K562 (cell line): Measurements from ENCODE around the gene TMEM255A. TPM values are rescaled to one million over a fixed set of nuclear protein-coding genes. Genes with fewer than 3 reads are reported as not detected.

Experiments used
- ATAC-seq: fragments of 200-7000 bp; cut with Tn5 transposase; 3 replicates; pipeline ENCODE4 v1.9.1; 2020; ENCODE audit warnings: moderate library complexity
- BruUV-seq: library from RNA; stranded (reverse); fragments of 400-500 nt; replicated peaks from 2 replicates; lab custom pipeline; 2021; lab: Mats Ljungman, UMichigan
- CTCF ChIA-PET: fragments of 300-600 bp; formaldehyde crosslinking; extraction: SDS; loops from one replicate; lab custom pipeline; 2021; ENCODE audit warnings: low intra/inter-chr PET ratio; lab: Yijun Ruan, JAX
- POLR2A ChIA-PET: fragments of 300-600, 350-650 bp; sonication (Branson Sonifier 250); formaldehyde crosslinking; extraction: SDS; loops from one replicate; lab custom pipeline; 2021; ENCODE audit warnings: antibody characterized with exemption, inconsistent platforms; lab: Yijun Ruan, JAX
- DNase-seq, 4 experiments: peaks; one replicate each; pipeline versions ENCODE4 v3.0.0 to v3.0.0-alpha.2; 2011 to 2018; ENCODE audit warnings: low spot score in 3 of 4, mixed read lengths in 3 of 4; ENCODE audit errors: extremely low read depth in 1 of 4
- FAIRE-seq: peaks from 2 replicates; lab custom pipeline; 2011; peaks lifted over from hg19 to GRCh38; lab: Jason Lieb, UNC
- H2AFZ ChIP-seq: 2 replicates; pipeline ENCODE4 v1.6.0; 2011; ENCODE audit warnings: low read depth, low read length, control low read depth, inconsistent platforms
- H3K27ac ChIP-seq: fragments of 200-600 bp; 3 replicates; pipeline ENCODE4 v1.8.0; 2011; ENCODE audit warnings: low read depth, mild to moderate bottlenecking, control low read depth, inconsistent platforms, low read length, moderate library complexity, mixed read lengths; ENCODE audit errors: extremely low read depth
- H3K27me3 ChIP-seq, 2 experiments: fragments of 300-600 bp in 1 of 2; 2 replicates in 1 of 2; 3 replicates in 1 of 2; pipeline versions ENCODE4 v1.6.0 to v1.8.0; 2011; ENCODE audit warnings: inconsistent platforms in 2 of 2, low read length in 2 of 2, mild to moderate bottlenecking in 1 of 2, mixed read lengths in 1 of 2, moderate library complexity in 1 of 2; ENCODE audit not compliant: control insufficient read depth in 2 of 2, insufficient read depth in 2 of 2
- H3K36me3 ChIP-seq: fragments of 300-600 bp; 3 replicates; pipeline ENCODE4 v1.8.0; 2011; ENCODE audit warnings: mild to moderate bottlenecking, low read length, inconsistent platforms; ENCODE audit not compliant: control insufficient read depth, insufficient read depth
- H3K4me1 ChIP-seq, 2 experiments: fragments of 200-600 bp in 1 of 2; replicated peaks in 1 of 2; 2 replicates in 1 of 2; 3 replicates in 1 of 2; pipeline versions ENCODE4 v1.5.1 to v1.8.0; 2011; ENCODE audit warnings: inconsistent platforms in 2 of 2, low read length in 2 of 2, mild to moderate bottlenecking in 1 of 2, mixed read lengths in 1 of 2, moderate library complexity in 1 of 2; ENCODE audit not compliant: control insufficient read depth in 2 of 2, insufficient read depth in 2 of 2
- H3K4me2 ChIP-seq: 2 replicates; pipeline ENCODE4 v1.6.1; 2011; ENCODE audit warnings: low read length, control low read depth, inconsistent platforms, mixed read lengths; ENCODE audit not compliant: insufficient read depth
- H3K4me3 ChIP-seq: fragments of 200-600 bp; sonication (generic), shearing (Covaris generic); 2 replicates; pipeline ENCODE4 v1.5.1; 2016; ENCODE audit warnings: control low read depth, inconsistent platforms
- H3K79me2 ChIP-seq: fragments of 200-600 bp; 3 replicates; pipeline ENCODE4 v1.8.0; 2011; ENCODE audit warnings: low read length, inconsistent platforms; ENCODE audit not compliant: control insufficient read depth, insufficient read depth
- H3K9ac ChIP-seq, 2 experiments: 2 replicates each; pipeline versions ENCODE4 v1.6.0 to v1.6.1; 2011; ENCODE audit warnings: low read depth in 2 of 2, low read length in 2 of 2, control low read depth in 1 of 2, inconsistent platforms in 1 of 2, mild to moderate bottlenecking in 1 of 2, mixed read lengths in 1 of 2; ENCODE audit not compliant: insufficient read depth in 1 of 2
- H3K9me1 ChIP-seq: one replicate; pipeline ENCODE4 v1.6.0; 2011; ENCODE audit warnings: inconsistent platforms, mild to moderate bottlenecking, low read length, moderate library complexity; ENCODE audit not compliant: control insufficient read depth, insufficient read depth
- H3K9me3 ChIP-seq: replicated peaks from 2 replicates; pipeline ENCODE4 v1.5.1; 2011; ENCODE audit warnings: low read depth, low read length, inconsistent platforms; ENCODE audit not compliant: control insufficient read depth, insufficient read depth
- H4K20me1 ChIP-seq: replicated peaks from 2 replicates; pipeline ENCODE4 v1.6.1; 2011; ENCODE audit warnings: low read length, inconsistent platforms, mixed read lengths; ENCODE audit not compliant: control insufficient read depth, insufficient read depth
- COPS2 ChIP-seq: fragments of 450-650 bp; conservative IDR thresholded peaks from 2 replicates; pipeline ENCODE4 v1.6.1; 2016; ENCODE audit warnings: mild to moderate bottlenecking, moderate library complexity
- CREB1 ChIP-seq, 2 experiments: sonication (generic) in 1 of 2; formaldehyde crosslinking in 1 of 2; IDR thresholded peaks; 2 replicates each; pipeline versions ENCODE4 v1.6.1 to v1.8.0; 2012 to 2022; ENCODE audit warnings: inconsistent platforms in 1 of 2, mild to moderate bottlenecking in 1 of 2, missing genetic modification reagents in 1 of 2, moderate library complexity in 1 of 2
- ERF ChIP-seq: fragments of 450-650 bp; formaldehyde crosslinking; IDR thresholded peaks from 2 replicates; pipeline ENCODE4 v1.4.0; 2020; ENCODE audit warnings: mild to moderate bottlenecking, mixed read lengths
- FOXM1 ChIP-seq, 2 experiments: fragments of 450-650 bp in 1 of 2; sonication (generic) in 1 of 2; formaldehyde crosslinking in 1 of 2; IDR thresholded peaks; 2 replicates each; pipeline versions ENCODE4 v1.6.1 to v1.9.0; 2017 to 2022; ENCODE audit warnings: low read depth in 2 of 2, mild to moderate bottlenecking in 2 of 2, missing genetic modification reagents in 1 of 2, moderate library complexity in 1 of 2
- HES1 ChIP-seq: fragments of 450-650 bp; IDR thresholded peaks from 2 replicates; pipeline ENCODE4 v1.6.1; 2016; ENCODE audit warnings: low read depth, mild to moderate bottlenecking, moderate library complexity
- PHTF2 ChIP-seq: fragments of 250-450 bp; sonication (Bioruptor Pico); IDR thresholded peaks from 2 replicates; pipeline ENCODE4 v1.5.0; 2021; ENCODE audit warnings: mild to moderate bottlenecking
- SMAD1 ChIP-seq: fragments of 150-350 bp; IDR thresholded peaks from 2 replicates; pipeline ENCODE4 v1.6.1; 2014; ENCODE audit warnings: low read length, low read depth; ENCODE audit not compliant: partially characterized antibody
- THAP12 ChIP-seq: fragments of 250-450 bp; sonication (Bioruptor Pico); IDR thresholded peaks from 2 replicates; pipeline ENCODE4 v1.9.0; 2021; ENCODE audit warnings: mild to moderate bottlenecking, inconsistent platforms
- ZFP1 ChIP-seq: fragments of 450-650 bp; formaldehyde crosslinking; IDR thresholded peaks from 2 replicates; pipeline ENCODE4 v1.4.0; 2020; ENCODE audit warnings: mild to moderate bottlenecking, mixed read lengths
- ZNF354B ChIP-seq: fragments of 250-450 bp; sonication (Bioruptor Pico); IDR thresholded peaks from 2 replicates; pipeline ENCODE4 v1.4.0; 2020
- ZNF717 ChIP-seq: fragments of 250-450 bp; sonication (Bioruptor Pico); IDR thresholded peaks from 2 replicates; pipeline ENCODE4 v1.5.0; 2021
- WGBS: fragments of 100-300 bp; shearing (Covaris generic); methylation state at CpG from one replicate; pipeline ENCODE4 v1.1.6; 2016; ENCODE audit warnings: low coverage, mixed read lengths; ENCODE audit not compliant: insufficient coverage; ENCODE audit errors: missing lambda C conversion rate; 5-methylcytosine and 5-hydroxymethylcytosine counted together
- in situ Hi-C: fragments of 300-500 bp; cut with MboI; formaldehyde crosslinking; loops from 4 replicates; pipeline ENCODE4 v1.15.0; 2018; ENCODE audit warnings: inconsistent platforms, mixed read lengths
- intact Hi-C: fragments of 100-400 bp; cut with micrococcal nuclease; formaldehyde crosslinking; loops from 2 replicates; pipeline ENCODE4 v1.14.2; 2022
- polyA plus RNA-seq, 8 experiments: library from polyadenylated mRNA; depleted of rRNA in 4 of 8; stranded (reverse) in 5 of 8; unstranded in 3 of 8; fragments of >200 nt; fragmentation: Nextera tagmentation in 2 of 8; fragmentation: Illumina TruSeq in 1 of 8; extraction: Ambion mirVana in 2 of 8; extraction: Trizol in 1 of 8; gene quantifications; 2 replicates each; pipeline versions ENCODE4 v1.2.1 to v1.2.3, GENCODE V29; 2011 to 2014; ENCODE audit warnings: inconsistent platforms in 1 of 8, missing spikeins in 1 of 8
- total RNA-seq, 7 experiments: library from RNA; depleted of rRNA in 6 of 7; stranded (reverse); fragments of >200 nt in 6 of 7; fragmentation: Illumina TruSeq in 2 of 7; extraction: Trizol in 2 of 7; gene quantifications; 2 replicates each; pipeline versions ENCODE4 v1.2.1 to v1.2.3, GENCODE V29; 2011 to 2021; ENCODE audit warnings: low replicate concordance in 1 of 7
- TF ChIP-seq, protein P1 (sequence below): fragments of 250-450 bp; sonication (Bioruptor Pico); IDR thresholded peaks from 2 replicates; pipeline ENCODE4 v1.4.0; 2020; ENCODE audit warnings: mild to moderate bottlenecking, moderate library complexity
- TF ChIP-seq, protein P2 (sequence below), 2 experiments: fragments of 150-350 bp in 1 of 2; IDR thresholded peaks; 2 replicates each; pipeline ENCODE4 v1.6.1; 2012 to 2016; ENCODE audit warnings: low read depth in 2 of 2, low read length in 2 of 2, mild to moderate bottlenecking in 1 of 2, moderate library complexity in 1 of 2

The TMEM255A gene
- total and polyA plus RNA-seq, 9 of the 15 experiments (the other 6 are each of a cell fraction or from before 2014, with no cell fraction given) = 0.01 TPM; not detected in 8

DNA sequence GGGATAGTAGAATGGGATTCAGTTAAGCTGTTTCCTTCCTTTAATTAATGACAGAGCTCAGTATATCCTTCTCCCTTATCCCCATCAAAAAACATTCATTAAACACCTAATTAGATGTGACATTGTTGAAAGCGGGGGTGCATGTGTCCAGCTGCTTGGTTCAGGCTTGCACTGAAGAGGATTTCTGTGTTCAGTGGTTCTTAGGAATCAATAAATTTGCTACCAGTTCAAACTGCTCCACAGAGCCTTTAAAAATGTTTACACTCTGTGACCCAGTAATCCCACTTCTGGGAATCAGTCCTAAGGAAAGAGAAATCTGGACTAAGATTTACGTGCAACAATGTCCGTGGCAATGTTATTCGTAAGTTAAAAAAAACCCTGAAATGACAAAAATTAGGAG, 7.2 kb upstream of the TMEM255A start:
- ChIA-PET CTCF (no interaction called here), POLR2A (no interaction called here)
- Histone ChIP-seq H2AFZ (no peak overlapping the region), H3K4me3 (no peak overlapping the region), H3K9me3 (no peaks in the 10 kb centered on the region), H3K9me1 (no peaks in the 10 kb centered on the region), H3K4me1 (no peaks in the 10 kb centered on the region), H3K79me2 (no peaks in the 10 kb centered on the region), H3K27ac (no peak overlapping the region), H3K27me3 (peaks cover 3 to 5% of the 10 kb centered on the region in 2 experiments; a peak in 2 of 5 replicates), H3K4me2 (no peak overlapping the region), H3K36me3 (no peaks in the 10 kb centered on the region), H3K9ac (no peak overlapping the region), H4K20me1 (no peaks in the 10 kb centered on the region)
- 9% methylated on average over 4 of the region's 4 CpGs for WGBS
- in situ Hi-C loops = no loop called here
- intact Hi-C loops = loop anchor here (2.0 kb wide), 1 partner anchor 156 kb away; no protein-coding TSS in a partner anchor
- ATAC-seq (no peak), DNase-seq (no peak), FAIRE-seq (no peak)
- no TSS peak for BruUV-seq
- TF ChIP-seq ZFP1 (CRISPR knock-in tag) = no peak
- TF ChIP-seq, protein P1, sequence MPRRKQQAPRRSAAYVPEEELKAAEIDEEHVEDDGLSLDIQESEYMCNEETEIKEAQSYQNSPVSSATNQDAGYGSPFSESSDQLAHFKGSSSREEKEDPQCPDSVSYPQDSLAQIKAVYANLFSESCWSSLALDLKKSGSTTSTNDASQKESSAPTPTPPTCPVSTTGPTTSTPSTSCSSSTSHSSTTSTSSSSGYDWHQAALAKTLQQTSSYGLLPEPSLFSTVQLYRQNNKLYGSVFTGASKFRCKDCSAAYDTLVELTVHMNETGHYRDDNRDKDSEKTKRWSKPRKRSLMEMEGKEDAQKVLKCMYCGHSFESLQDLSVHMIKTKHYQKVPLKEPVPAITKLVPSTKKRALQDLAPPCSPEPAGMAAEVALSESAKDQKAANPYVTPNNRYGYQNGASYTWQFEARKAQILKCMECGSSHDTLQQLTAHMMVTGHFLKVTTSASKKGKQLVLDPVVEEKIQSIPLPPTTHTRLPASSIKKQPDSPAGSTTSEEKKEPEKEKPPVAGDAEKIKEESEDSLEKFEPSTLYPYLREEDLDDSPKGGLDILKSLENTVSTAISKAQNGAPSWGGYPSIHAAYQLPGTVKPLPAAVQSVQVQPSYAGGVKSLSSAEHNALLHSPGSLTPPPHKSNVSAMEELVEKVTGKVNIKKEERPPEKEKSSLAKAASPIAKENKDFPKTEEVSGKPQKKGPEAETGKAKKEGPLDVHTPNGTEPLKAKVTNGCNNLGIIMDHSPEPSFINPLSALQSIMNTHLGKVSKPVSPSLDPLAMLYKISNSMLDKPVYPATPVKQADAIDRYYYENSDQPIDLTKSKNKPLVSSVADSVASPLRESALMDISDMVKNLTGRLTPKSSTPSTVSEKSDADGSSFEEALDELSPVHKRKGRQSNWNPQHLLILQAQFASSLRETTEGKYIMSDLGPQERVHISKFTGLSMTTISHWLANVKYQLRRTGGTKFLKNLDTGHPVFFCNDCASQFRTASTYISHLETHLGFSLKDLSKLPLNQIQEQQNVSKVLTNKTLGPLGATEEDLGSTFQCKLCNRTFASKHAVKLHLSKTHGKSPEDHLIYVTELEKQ (CRISPR knock-in tag) = no peak
- TF ChIP-seq THAP12 = no peak
- no peak for TF ChIP-seq CREB1 (IDR thresholded peaks at IDR 0.05)
- TF ChIP-seq CREB1 (CRISPR knock-in tag; IDR thresholded peaks at IDR 0.05) = no peak
- no peak for TF ChIP-seq ZNF717 (CRISPR knock-in tag)
- TF ChIP-seq ERF (CRISPR knock-in tag) = no peak
- TF ChIP-seq SMAD1 = no peak
- TF ChIP-seq, protein P2, sequence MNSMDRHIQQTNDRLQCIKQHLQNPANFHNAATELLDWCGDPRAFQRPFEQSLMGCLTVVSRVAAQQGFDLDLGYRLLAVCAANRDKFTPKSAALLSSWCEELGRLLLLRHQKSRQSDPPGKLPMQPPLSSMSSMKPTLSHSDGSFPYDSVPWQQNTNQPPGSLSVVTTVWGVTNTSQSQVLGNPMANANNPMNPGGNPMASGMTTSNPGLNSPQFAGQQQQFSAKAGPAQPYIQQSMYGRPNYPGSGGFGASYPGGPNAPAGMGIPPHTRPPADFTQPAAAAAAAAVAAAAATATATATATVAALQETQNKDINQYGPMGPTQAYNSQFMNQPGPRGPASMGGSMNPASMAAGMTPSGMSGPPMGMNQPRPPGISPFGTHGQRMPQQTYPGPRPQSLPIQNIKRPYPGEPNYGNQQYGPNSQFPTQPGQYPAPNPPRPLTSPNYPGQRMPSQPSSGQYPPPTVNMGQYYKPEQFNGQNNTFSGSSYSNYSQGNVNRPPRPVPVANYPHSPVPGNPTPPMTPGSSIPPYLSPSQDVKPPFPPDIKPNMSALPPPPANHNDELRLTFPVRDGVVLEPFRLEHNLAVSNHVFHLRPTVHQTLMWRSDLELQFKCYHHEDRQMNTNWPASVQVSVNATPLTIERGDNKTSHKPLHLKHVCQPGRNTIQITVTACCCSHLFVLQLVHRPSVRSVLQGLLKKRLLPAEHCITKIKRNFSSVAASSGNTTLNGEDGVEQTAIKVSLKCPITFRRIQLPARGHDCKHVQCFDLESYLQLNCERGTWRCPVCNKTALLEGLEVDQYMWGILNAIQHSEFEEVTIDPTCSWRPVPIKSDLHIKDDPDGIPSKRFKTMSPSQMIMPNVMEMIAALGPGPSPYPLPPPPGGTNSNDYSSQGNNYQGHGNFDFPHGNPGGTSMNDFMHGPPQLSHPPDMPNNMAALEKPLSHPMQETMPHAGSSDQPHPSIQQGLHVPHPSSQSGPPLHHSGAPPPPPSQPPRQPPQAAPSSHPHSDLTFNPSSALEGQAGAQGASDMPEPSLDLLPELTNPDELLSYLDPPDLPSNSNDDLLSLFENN (IDR thresholded peaks at IDR 0.05; ENCODE audit: low read depth in 2 of 2, low read length in 2 of 2) = no peak
- no peak for TF ChIP-seq PHTF2
- TF ChIP-seq FOXM1 (IDR thresholded peaks at IDR 0.05; ENCODE audit: low read depth) = no peak
- no peak for TF ChIP-seq FOXM1 (CRISPR knock-in tag; IDR thresholded peaks at IDR 0.05; ENCODE audit: low read depth)
- TF ChIP-seq ZNF354B (CRISPR knock-in tag) = no peak
- TF ChIP-seq COPS2 = no peak
- TF ChIP-seq HES1 = no peak
